GM19025 (cell line): Measurements from ENCODE around the gene GSTM2.
"Not testable (repeated sequence)": the region's sequence is repeated elsewhere in the genome, so short reads cannot be mapped to it uniquely, and the experiment has no call there.

Experiments
- ATAC-seq: cut with Tn5 transposase; IDR thresholded peaks from one replicate; pipeline ENCODE4 v1.9.1; 2021; ENCODE audit warnings: mild to moderate bottlenecking, low read depth, moderate library complexity; ENCODE audit not compliant: unreplicated experiment

Gene GSTM2

GRCh38 chr1:109673861-109674260 is 6.0 kb downstream of the GSTM2 start:
- not testable (repeated sequence) for ATAC-seq

GRCh38 chr1:109676683-109677381 is 9.0 kb downstream of the GSTM2 start:
- not testable (repeated sequence) for ATAC-seq

- ATAC-seq = no peak
Measured at GRCh38 chr1:109677459-109677858, 9.6 kb downstream of the GSTM2 start.

- not testable (repeated sequence) for ATAC-seq
Measured at GRCh38 chr1:109678637-109679036, 10.8 kb downstream of the GSTM2 start.

GRCh38 chr1:109684777-109685176 is 16.9 kb downstream of the GSTM2 start:
- not testable (repeated sequence) for ATAC-seq

GRCh38 chr1:109685399-109685798 is 17.5 kb downstream of the GSTM2 start:
- not testable (repeated sequence) for ATAC-seq

- ATAC-seq = not testable (repeated sequence)
Measured at GRCh38 chr1:109685890-109686289, 18.0 kb downstream of the GSTM2 start.

- ATAC-seq = not testable (repeated sequence)
Measured at GRCh38 chr1:109687109-109687508, 19.3 kb downstream of the GSTM2 start.

- ATAC-seq = peak; percentile 97
Measured at GRCh38 chr1:109687641-109688499, 20.0 kb downstream of the GSTM2 start, which contains the start of gene GSTM1. Gene GSTM1 (plus strand): TSS chr1:109687817. CDS start chr1:109687874, 57 bp downstream.

- no peak for ATAC-seq
Measured at GRCh38 chr1:109689844-109690405, 22.1 kb downstream of the GSTM2 start.

- ATAC-seq = no peak
Measured at GRCh38 chr1:109691759-109692158, 23.9 kb downstream of the GSTM2 start.

- ATAC-seq = not testable (repeated sequence)
Measured at GRCh38 chr1:109694400-109694799, 26.5 kb downstream of the GSTM2 start.

- ATAC-seq = not testable (repeated sequence)
Measured at GRCh38 chr1:109695138-109695537, 27.3 kb downstream of the GSTM2 start.

GRCh38 chr1:109697066-109697465 is 29.2 kb downstream of the GSTM2 start:
- no peak for ATAC-seq

- ATAC-seq = not testable (repeated sequence)
Measured at GRCh38 chr1:109697861-109698260, 30.0 kb downstream of the GSTM2 start.

GRCh38 chr1:109702940-109703339 is 35.1 kb downstream of the GSTM2 start:
- not testable (repeated sequence) for ATAC-seq

- ATAC-seq = no peak
Measured at GRCh38 chr1:109704173-109704572, 36.3 kb downstream of the GSTM2 start.

GRCh38 chr1:109705411-109705810 is 37.6 kb downstream of the GSTM2 start:
- ATAC-seq = no peak

GRCh38 chr1:109708949-109709348 is 41.1 kb downstream of the GSTM2 start:
- ATAC-seq = not testable (repeated sequence)

GRCh38 chr1:109709822-109710221 is 42.0 kb downstream of the GSTM2 start:
- ATAC-seq = not testable (repeated sequence)
